Right kidney (tissue), 1 donor: ENCODE measurements around the gene ALKBH3.

Source experiments
- DNase-seq: peaks from one replicate; pipeline ENCODE4 v3.0.0-alpha.2; 2016

Gene ALKBH3

GRCh38 chr11:43892851-43893250, 12.2 kb downstream of the ALKBH3 start:
- no peak for DNase-seq

GRCh38 chr11:43894546-43894945, 13.9 kb downstream of the ALKBH3 start:
- no peak for DNase-seq

- DNase-seq: no peak
These were observed 15.0 kb downstream of the ALKBH3 start for GRCh38 chr11:43895601-43896000.

- DNase-seq: no peak
These were observed 17.9 kb downstream of the ALKBH3 start for GRCh38 chr11:43898574-43898973.

- no peak for DNase-seq
These were observed 18.5 kb downstream of the ALKBH3 start for GRCh38 chr11:43899094-43899493.

GRCh38 chr11:43901551-43901950, 20.9 kb downstream of the ALKBH3 start:
- DNase-seq: no peak

GRCh38 chr11:43903078-43903477, 22.4 kb downstream of the ALKBH3 start:
- DNase-seq: no peak

- DNase-seq: no peak
These were observed 23.3 kb downstream of the ALKBH3 start for GRCh38 chr11:43903969-43904368.

- DNase-seq: no peak
These were observed 24.3 kb downstream of the ALKBH3 start for GRCh38 chr11:43904742-43905535.

- DNase-seq: no peak
These were observed 25.2 kb downstream of the ALKBH3 start for GRCh38 chr11:43905813-43906241.

- no peak for DNase-seq
These were observed 26.7 kb downstream of the ALKBH3 start for GRCh38 chr11:43907028-43907975.

- DNase-seq: no peak
These were observed 27.6 kb downstream of the ALKBH3 start for GRCh38 chr11:43908191-43908590.

- no peak for DNase-seq
These were observed 28.1 kb downstream of the ALKBH3 start for GRCh38 chr11:43908683-43909082.

GRCh38 chr11:43913829-43914380, 33.3 kb downstream of the ALKBH3 start:
- no peak for DNase-seq

- no peak for DNase-seq
These were observed 33.8 kb downstream of the ALKBH3 start for GRCh38 chr11:43914466-43914865.

GRCh38 chr11:43916621-43917020, 36.0 kb downstream of the ALKBH3 start:
- DNase-seq: no peak

- no peak for DNase-seq
These were observed 37.2 kb downstream of the ALKBH3 start for GRCh38 chr11:43917851-43918250.

GRCh38 chr11:43918662-43919061, 38.0 kb downstream of the ALKBH3 start:
- DNase-seq: no peak

GRCh38 chr11:43919852-43920597, 39.4 kb downstream of the ALKBH3 start:
- DNase-seq: no peak

- no peak for DNase-seq
These were observed 40.2 kb downstream of the ALKBH3 start for GRCh38 chr11:43920598-43921419.

- no peak for DNase-seq
These were observed 41.1 kb downstream of the ALKBH3 start for GRCh38 chr11:43921561-43922294.
